PFSK-1 (cell line): ENCODE results near the gene DNTT.

Experiments
- FOXP2 ChIP-seq: optimal IDR thresholded peaks from 2 replicates; pipeline ENCODE3; 2011; ENCODE audit warnings: borderline replicate concordance, control low read depth, inconsistent platforms; ENCODE audit not compliant: insufficient read depth; ENCODE audit errors: extremely low read length, extremely low read depth
- POLR2AphosphoS5 ChIP-seq: IDR thresholded peaks from 2 replicates; pipeline ENCODE4 v1.6.1; 2012; ENCODE audit warnings: low read depth, mild to moderate bottlenecking, control low read depth, low read length, moderate library complexity
- SIN3A ChIP-seq: IDR thresholded peaks from 2 replicates; pipeline ENCODE4 v1.6.1; 2012; ENCODE audit warnings: mild to moderate bottlenecking, low read length, moderate library complexity, borderline replicate concordance; ENCODE audit not compliant: insufficient read depth
- TAF1 ChIP-seq: IDR thresholded peaks from 2 replicates; pipeline ENCODE4 v1.6.1; 2012; ENCODE audit warnings: low read length, control low read depth, borderline replicate concordance; ENCODE audit not compliant: insufficient read depth
- TF ChIP-seq, protein P1 (sequence below), 2 experiments: IDR thresholded peaks; 2 replicates each; pipeline versions ENCODE4 v1.6.1 to v1.8.0; 2011 to 2012; ENCODE audit warnings: low read depth in 2 of 2, low read length in 2 of 2, control low read depth in 1 of 2, inconsistent platforms in 1 of 2, mild to moderate bottlenecking in 1 of 2, moderate library complexity in 1 of 2; ENCODE audit not compliant: insufficient read depth in 1 of 2

The DNTT gene

DNA sequence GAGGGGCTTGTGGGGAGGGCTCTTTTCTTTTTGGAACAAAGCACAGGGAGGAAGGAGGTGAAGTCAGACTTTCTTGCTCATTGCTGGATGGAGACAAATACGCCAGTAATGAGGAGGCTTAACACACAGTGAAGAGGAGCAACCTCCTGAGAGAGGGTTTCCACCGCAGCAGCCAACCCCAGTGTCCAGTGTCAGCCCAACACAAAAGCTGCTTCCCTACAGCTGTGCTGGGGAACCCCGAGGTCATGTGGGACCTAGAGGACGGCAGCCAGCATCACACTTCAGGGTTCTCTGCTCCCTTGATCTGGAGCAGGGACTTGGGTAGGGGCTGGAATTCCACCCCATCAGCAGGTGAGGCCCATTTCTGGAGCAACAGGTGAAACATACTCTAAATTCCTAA, 40.6 kb upstream of the DNTT start:
- TF ChIP-seq FOXP2 (no peak), TAF1 (no peak), POLR2AphosphoS5 (no peak), SIN3A (no peak)
- TF ChIP-seq, protein P1, sequence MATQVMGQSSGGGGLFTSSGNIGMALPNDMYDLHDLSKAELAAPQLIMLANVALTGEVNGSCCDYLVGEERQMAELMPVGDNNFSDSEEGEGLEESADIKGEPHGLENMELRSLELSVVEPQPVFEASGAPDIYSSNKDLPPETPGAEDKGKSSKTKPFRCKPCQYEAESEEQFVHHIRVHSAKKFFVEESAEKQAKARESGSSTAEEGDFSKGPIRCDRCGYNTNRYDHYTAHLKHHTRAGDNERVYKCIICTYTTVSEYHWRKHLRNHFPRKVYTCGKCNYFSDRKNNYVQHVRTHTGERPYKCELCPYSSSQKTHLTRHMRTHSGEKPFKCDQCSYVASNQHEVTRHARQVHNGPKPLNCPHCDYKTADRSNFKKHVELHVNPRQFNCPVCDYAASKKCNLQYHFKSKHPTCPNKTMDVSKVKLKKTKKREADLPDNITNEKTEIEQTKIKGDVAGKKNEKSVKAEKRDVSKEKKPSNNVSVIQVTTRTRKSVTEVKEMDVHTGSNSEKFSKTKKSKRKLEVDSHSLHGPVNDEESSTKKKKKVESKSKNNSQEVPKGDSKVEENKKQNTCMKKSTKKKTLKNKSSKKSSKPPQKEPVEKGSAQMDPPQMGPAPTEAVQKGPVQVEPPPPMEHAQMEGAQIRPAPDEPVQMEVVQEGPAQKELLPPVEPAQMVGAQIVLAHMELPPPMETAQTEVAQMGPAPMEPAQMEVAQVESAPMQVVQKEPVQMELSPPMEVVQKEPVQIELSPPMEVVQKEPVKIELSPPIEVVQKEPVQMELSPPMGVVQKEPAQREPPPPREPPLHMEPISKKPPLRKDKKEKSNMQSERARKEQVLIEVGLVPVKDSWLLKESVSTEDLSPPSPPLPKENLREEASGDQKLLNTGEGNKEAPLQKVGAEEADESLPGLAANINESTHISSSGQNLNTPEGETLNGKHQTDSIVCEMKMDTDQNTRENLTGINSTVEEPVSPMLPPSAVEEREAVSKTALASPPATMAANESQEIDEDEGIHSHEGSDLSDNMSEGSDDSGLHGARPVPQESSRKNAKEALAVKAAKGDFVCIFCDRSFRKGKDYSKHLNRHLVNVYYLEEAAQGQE (IDR thresholded peaks at IDR 0.05; ENCODE audit: insufficient read depth in 1 of 2, low read depth in 2 of 2, low read length in 2 of 2): no peak

DNA sequence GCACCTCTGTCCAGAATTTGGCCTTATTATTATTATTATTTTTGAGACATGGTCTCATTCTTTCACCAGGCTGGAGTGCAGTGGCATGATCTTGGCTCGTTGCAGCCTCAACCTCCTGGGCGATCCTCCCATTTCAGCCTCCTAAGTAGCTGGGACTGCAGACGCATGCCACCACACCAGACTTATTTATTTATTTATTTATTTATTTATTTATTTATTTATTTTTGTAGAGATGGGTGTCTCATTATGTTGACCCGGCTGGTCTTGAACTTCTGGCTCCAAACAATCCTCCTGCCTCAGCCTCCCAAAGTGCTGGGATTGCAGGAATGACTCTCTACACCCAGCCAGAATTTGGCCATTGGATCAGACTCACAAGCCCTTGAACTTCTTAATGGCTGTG, 39.3 kb upstream of the DNTT start:
- TF ChIP-seq FOXP2 (no peak), TAF1 (no peak), SIN3A (no peak)
- TF ChIP-seq, protein P1 (IDR thresholded peaks at IDR 0.05; ENCODE audit: insufficient read depth in 1 of 2, low read depth in 2 of 2, low read length in 2 of 2): no peak

DNA sequence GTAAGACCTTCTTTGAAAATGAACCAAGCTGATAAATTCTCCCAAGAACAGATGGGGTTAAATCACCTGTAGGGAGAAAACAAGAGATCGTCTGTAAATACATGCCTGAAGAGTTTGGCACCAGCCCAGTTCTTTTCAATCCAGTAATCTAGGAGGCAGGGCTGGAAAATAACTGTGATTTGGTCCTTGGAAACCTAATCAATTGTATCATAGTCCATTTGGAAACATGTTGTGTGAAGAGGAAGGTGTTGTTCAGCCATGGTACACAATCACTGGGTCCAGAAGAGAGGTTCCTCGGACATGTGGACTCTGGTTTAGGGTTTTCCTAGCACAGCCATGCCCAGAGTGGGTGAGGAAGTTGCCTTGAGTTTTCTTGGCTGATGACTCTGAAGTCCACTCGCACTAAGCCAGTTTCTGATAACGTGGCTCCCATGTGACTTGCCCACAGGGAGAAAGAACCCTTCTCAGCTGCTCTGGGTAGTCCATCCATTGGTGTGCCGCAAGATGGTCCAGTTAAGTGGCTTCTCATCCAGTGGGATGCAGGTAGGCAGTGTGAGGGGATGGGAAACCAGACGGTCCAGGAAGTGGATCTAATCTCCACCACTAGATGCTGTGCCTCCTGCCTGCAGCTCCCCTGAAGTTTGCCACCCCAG, 38.0 kb upstream of the DNTT start:
- TF ChIP-seq TAF1 (no peak), SIN3A (no peak), FOXP2 (no peak), POLR2AphosphoS5 (no peak)
- TF ChIP-seq, protein P1 (IDR thresholded peaks at IDR 0.05; ENCODE audit: insufficient read depth in 1 of 2, low read depth in 2 of 2, low read length in 2 of 2): no peak

DNA sequence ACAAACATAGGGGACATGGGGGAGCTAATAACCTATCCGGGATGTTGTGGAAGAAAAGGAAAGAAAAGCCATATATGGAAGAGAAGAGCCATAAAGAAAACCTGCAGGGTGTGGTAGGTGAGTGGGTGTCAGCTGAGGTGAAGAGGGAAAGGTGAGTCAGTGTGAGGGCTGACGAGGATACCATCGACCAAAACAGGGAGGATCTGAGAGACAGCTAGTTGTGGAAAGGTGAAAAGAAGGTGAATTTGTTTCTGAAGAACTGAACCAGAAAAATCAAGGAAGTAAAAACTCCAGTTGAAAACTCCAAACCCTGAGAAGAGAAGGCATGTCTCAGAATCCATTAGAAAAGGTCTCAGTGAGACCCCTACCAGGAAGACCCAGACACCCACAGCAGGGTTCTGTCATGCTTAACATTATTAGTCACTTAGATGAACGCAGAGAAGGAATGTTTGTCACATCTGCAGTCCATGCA, 37.0 kb upstream of the DNTT start:
- TF ChIP-seq TAF1 (no peak), FOXP2 (no peak), SIN3A (no peak), POLR2AphosphoS5 (no peak)
- TF ChIP-seq, protein P1 (IDR thresholded peaks at IDR 0.05; ENCODE audit: insufficient read depth in 1 of 2, low read depth in 2 of 2, low read length in 2 of 2): no peak
